A549 treated with dexamethasone at 1 μM for 4 hours (cell line): Measurements from ENCODE around the gene OR1A1. TPM values are rescaled to one million over a fixed set of nuclear protein-coding genes. Genes with fewer than 3 reads are reported as not detected.

ENCODE experiments used
- total RNA-seq: library from RNA; stranded (reverse); fragments of 200-300 nt; extraction: Qiagen RNA extraction; gene quantifications from 5 replicates; pipeline ENCODE4 v1.2.3, GENCODE V29; 2022

The OR1A1 gene
- total RNA-seq: not detected in 5 replicates

GRCh38 chr17:3207367-3207766, at the start of gene OR1A1:
TSS of gene OR1A1 (plus strand) at chr17:3207667. CDS start at chr17:3215621, 7,954 bp downstream.

DNA sequence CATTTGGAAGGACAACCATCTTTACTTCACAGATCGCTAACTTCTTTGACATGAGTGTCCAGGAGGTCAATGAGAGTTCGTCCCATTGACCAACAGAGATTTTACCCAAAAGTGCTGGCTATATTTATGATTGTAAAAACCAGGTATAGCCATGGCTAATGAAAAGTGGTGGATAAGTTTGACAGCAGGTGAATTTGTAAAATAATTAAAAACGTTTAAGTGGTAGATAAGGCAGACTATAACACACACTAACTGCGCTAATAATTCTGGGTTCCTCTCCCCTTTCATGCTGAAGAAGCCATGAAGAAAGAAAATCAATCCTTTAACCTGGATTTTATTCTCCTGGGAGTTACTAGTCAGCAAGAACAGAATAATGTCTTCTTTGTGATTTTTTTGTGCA, 10.2 kb upstream of the OR1A1 start, which contains the start of gene OR1A2:
Gene OR1A2, plus strand, starts transcription at position 301 of the 400 bp plus-strand sequence. Its CDS starts 0 bp downstream, at position 301.

Other genes starting within 250 kb of the OR1A1 start
- gene OR1D5, start 144.1 kb upstream of the OR1A1 start, total RNA-seq: not detected in 5 replicates
- gene OR1D2, start 103.2 kb upstream of the OR1A1 start, total RNA-seq: not detected in 5 replicates
- gene OR1G1, start 80.1 kb upstream of the OR1A1 start, total RNA-seq: not detected in 5 replicates
- gene OR1A2, start 10.1 kb upstream of the OR1A1 start, total RNA-seq: not detected in 5 replicates
- gene OR3A1, start 90.7 kb downstream of the OR1A1 start, total RNA-seq: not detected in 5 replicates
- gene OR3A2, start 178.6 kb downstream of the OR1A1 start, total RNA-seq: not detected in 5 replicates
- gene OR1E1, start 190.7 kb downstream of the OR1A1 start, total RNA-seq: not detected in 5 replicates
- not detected in 5 replicates for gene OR3A3, start 203.7 kb downstream of the OR1A1 start, total RNA-seq
- gene OR1E2, start 226.2 kb downstream of the OR1A1 start, total RNA-seq: not detected in 5 replicates